ENCODE data around the gene CDH22.

CDH22 gene

DNA sequence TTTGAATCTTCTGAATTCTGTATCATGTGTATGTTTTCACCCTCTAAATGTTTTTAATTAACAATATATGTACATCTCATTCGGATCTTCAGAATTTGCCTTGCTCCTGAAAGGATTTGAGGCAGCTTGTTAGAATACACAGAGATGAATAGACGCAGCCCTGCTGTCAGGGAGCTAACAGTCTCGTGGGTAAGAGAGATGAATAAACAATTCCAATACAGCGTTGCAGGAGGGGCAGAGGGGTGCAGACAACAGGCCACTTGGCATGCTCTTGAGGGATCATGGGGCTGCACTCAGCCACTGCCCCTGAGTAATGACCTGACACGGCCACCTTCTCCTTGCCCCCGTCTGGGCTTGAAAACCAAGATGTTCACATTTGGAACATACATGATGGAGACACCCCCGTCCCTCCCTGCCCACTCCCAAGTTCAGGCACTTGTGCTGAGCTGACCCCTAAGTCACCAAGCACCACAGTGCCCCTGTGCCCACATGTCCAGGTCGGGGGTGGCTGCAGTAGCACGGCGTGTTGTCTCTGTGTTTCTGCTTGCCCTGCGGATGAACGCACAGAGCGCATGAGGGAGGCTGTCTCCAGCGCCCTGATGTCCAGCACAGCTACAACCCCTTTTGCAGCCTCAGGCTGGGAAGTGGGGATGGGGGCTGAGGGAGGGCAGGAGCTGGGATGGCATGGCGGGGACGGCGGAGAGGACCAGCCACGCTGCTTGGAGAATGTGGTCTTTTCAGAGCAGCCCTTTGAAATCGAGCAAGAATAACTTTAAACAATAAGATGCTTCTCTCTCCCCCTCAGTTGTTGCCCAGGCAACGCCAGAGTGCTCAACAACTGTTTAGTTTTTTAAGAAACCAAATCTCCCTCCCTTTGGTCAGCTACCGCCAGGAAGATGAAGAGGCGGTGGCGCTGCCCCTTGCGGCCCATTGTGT, 33.0 kb upstream of the CDH22 start:
- peaks cover 33% of the 10 kb centered on the region for H3K27me3 Mint-ChIP-seq
- H3K27ac Mint-ChIP-seq (ENCODE audit: low read depth): no peak overlapping the region
- ATAC-seq (replicated peaks; ENCODE audit: extremely low read depth, poor library complexity, severe bottlenecking): no peak
- no peaks in the 10 kb centered on the region for H3K9me3 Mint-ChIP-seq
- no peak overlapping the region for H3K4me3 Mint-ChIP-seq
- peaks cover 6% of the 10 kb centered on the region for H3K36me3 Mint-ChIP-seq (ENCODE audit: insufficient read depth)
- H3K4me1 Mint-ChIP-seq: peaks cover 12% of the 10 kb centered on the region
- DNase-seq (ENCODE audit: low spot score in 2 of 2): no peak

DNA sequence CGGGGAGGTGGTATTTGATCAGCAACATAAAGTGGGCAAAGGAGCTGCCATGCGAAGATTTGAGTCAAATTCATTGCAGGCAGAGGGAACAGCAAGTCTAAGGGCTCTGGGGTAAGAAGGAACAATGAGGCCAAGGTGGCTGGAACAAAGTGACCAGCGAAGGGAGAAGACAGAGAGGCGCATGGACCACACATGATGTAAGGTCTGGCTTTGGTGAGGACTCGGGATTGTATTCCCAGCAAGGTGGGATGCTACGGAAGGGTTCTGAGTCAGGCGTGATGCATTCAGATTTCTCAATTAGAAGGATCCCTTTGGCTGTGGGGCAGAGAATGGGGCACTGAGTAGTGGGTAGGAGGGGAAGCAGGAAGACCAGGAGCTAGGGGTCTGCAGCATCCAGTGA, 30.7 kb upstream of the CDH22 start:
- Mint-ChIP-seq H3K4me1 (peaks cover 12% of the 10 kb centered on the region), H3K27ac (ENCODE audit: low read depth) (no peak overlapping the region), H3K27me3 (peaks cover 52% of the 10 kb centered on the region), H3K36me3 (ENCODE audit: insufficient read depth) (peaks cover 6% of the 10 kb centered on the region), H3K4me3 (no peak overlapping the region), H3K9me3 (no peaks in the 10 kb centered on the region)
- ATAC-seq (replicated peaks; ENCODE audit: extremely low read depth, poor library complexity, severe bottlenecking) (no peak), DNase-seq (ENCODE audit: low spot score in 2 of 2) (no peak)

DNA sequence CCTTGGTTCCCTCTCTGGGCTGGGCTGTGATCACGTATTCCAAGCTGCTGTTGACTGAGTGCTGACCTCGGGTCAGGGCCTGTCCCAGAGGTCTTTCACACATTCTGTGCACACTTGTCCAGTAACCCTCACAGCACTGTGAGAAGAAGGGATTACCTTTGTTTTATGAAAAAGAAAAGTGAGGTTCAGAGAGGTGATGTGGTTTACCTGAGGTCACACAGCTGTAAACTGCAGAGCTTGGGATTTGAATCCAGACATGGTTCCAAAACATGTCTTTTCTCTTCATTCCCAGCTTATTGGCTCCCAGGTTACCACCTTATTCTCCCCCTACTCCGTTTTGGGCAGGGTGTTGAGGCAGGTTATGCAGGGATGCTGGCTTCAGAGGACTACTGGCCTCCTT, 28.4 kb upstream of the CDH22 start:
- no peak for ATAC-seq (replicated peaks; ENCODE audit: extremely low read depth, poor library complexity, severe bottlenecking)
- Mint-ChIP-seq H3K9me3 (no peaks in the 10 kb centered on the region), H3K4me1 (no peaks in the 10 kb centered on the region), H3K27me3 (peaks cover 75% of the 10 kb centered on the region), H3K27ac (ENCODE audit: low read depth) (no peak overlapping the region), H3K36me3 (ENCODE audit: insufficient read depth) (peaks cover 4% of the 10 kb centered on the region), H3K4me3 (no peak overlapping the region)
- no peak for DNase-seq (ENCODE audit: low spot score in 2 of 2)

DNA sequence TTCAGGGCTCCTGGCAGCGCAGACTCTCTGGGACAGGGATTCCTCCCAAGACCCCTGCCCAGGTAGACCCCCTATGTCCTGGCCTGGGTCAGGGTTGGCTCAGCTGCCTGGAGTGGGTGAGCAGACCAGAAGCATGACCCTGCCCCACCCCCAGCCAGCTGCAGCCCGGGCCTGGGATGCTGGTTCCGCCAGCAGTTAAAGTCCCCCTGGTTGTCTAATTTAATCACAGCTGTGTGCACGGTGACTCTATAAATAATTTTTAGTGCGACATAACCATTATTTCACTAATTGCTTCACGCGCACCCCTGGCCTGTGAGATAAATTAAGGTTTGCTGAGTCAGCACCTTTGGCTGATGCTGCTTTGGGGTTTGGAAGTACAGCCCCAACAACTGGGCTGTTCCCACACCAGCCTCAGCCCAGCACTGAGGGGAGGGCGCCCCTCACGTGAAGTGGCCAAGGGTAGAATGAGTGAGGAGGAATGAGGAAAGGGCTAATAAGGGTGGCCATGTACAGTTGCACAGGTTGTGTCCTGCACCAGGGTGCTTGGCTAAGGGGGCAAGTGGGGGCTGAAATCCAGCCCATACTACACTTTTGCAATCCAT, 26.1 kb upstream of the CDH22 start:
- ATAC-seq (replicated peaks; ENCODE audit: extremely low read depth, poor library complexity, severe bottlenecking) (no peak), DNase-seq (ENCODE audit: low spot score in 2 of 2) (no peak)
- no peak overlapping the region for H3K4me3 Mint-ChIP-seq
- no peak overlapping the region for H3K27ac Mint-ChIP-seq (ENCODE audit: low read depth)
- H3K36me3 Mint-ChIP-seq (ENCODE audit: insufficient read depth): peaks cover 4% of the 10 kb centered on the region
- H3K9me3 Mint-ChIP-seq: no peaks in the 10 kb centered on the region
- H3K27me3 Mint-ChIP-seq: peaks cover 92% of the 10 kb centered on the region
- no peaks in the 10 kb centered on the region for H3K4me1 Mint-ChIP-seq

DNA sequence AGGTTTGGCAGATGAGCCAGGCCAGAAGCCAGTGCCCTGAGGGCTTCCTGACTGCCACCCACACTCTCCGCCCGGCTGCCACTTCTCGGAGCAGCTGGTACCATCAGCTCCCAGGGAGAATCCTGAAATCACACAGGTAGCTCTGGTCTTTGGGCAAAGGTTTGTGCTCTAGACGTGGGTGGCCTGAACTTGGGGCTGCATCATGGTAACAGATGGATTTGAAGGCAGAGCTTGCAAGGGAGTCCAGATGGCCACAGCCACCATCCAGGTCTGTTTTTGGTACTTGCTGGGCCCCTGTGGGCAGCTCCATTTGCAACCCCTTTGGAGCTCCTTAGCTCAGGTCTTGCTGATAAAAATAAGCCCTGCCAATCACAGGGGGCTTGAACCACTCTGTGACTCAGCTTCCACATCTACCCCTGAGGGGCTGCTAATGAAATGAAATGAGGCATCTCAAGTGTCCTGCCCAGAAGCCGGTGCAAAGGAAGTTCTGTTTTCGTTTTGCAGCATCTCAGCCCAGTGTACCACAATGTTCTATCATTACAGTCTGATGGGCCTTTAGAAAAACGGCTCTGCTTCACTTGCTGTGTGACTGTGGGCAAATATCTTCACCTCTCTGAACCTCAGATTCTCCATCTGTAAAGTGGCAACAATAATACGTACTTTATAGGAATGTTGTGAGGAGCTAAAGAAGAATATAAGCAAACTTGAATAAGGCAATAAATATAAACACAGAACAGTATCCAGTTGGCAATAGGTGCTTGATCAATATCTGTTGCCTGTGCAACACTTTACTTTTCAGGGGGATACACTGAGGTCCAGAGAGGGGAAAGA, 25.1 kb upstream of the CDH22 start:
- ATAC-seq (replicated peaks; ENCODE audit: extremely low read depth, poor library complexity, severe bottlenecking) (no peak), DNase-seq (ENCODE audit: low spot score in 2 of 2) (no peak)
- H3K27ac Mint-ChIP-seq (ENCODE audit: low read depth): no peak overlapping the region
- H3K4me3 Mint-ChIP-seq: no peak overlapping the region
- peaks cover 2% of the 10 kb centered on the region for H3K36me3 Mint-ChIP-seq (ENCODE audit: insufficient read depth)
- H3K9me3 Mint-ChIP-seq: no peaks in the 10 kb centered on the region
- H3K4me1 Mint-ChIP-seq: no peaks in the 10 kb centered on the region
- H3K27me3 Mint-ChIP-seq: peaks cover 90% of the 10 kb centered on the region

DNA sequence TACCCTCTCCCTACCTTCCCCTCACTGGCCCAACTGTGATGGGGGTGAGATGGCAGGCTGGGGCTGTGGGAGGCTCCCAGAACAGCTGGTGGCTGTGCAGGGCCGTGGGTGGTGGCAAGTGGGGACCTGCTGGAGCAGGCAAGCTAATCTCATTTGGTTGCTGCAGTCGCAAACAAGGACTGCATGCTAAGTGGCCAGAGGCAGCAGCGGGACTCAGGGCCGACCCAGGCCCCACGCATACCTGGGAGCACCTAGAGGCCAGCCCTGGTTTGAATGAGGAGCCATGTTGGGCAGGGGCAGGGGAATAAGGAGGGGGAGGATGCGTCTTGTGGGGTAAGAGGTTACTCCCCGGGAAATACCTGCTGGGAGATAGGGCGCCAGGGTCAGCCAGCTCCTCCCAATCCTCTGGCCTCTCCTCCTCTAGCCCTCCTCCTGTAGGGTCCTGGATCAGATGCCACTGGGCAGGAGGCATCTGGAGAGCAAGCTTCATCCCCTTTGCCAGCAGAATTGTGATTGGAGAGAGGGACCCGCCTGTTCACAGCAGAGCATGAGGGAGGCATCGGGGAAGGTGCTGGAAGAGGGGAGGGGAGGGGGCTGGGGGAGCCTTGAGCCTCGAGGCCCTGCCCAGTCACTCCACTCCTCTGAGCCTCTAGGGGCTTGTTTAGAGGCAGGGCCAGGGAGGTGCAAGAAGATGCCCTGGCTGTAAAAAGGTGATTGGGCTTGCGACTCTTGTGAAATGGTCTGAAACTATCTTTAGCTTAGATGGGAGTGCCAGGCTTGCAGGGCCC, 24.3 kb upstream of the CDH22 start:
- Mint-ChIP-seq H3K4me1 (no peaks in the 10 kb centered on the region), H3K27me3 (peaks cover 84% of the 10 kb centered on the region), H3K36me3 (ENCODE audit: insufficient read depth) (peaks cover 1% of the 10 kb centered on the region), H3K9me3 (no peaks in the 10 kb centered on the region), H3K27ac (ENCODE audit: low read depth) (no peak overlapping the region), H3K4me3 (no peak overlapping the region)
- no peak for DNase-seq (ENCODE audit: low spot score in 2 of 2)
- ATAC-seq (replicated peaks; ENCODE audit: extremely low read depth, poor library complexity, severe bottlenecking): no peak

DNA sequence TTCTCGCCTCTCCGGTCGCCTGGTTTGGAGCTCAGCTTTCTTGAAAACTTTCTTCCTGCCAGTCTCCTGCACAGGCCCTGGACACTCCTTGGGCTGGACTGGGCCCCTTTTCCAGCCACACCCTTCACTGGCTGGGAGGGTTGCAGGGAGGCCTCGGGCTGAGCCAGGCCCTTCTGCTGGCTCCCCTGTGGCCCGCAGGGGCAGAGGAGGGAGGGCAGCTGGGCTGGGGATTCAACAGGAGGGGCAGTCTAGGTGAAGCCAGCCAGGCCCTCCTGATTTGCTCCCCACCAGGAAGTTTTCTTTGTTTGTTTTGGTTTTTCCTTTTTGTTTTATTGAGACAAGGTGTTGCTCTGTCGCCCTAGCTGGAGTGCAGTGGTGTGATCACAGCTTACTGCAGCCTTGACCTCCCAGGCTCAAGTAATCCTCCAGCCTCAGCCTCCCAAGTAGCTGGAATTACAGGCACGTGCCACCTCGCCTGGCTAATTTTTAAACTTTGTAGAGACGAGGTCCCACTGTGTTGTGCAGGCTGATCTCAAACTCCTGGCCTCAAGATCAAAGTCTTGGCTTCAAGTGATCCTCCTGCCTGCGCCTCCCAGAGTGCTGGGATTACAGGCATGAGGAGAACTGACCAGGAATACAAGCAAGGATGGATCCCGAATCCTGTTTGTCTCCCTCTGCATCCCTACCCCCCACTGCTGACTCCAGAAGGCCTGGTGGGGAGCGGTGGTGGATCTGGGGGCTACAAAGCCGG, 23.5 kb upstream of the CDH22 start:
- H3K4me1 Mint-ChIP-seq: no peaks in the 10 kb centered on the region

DNA sequence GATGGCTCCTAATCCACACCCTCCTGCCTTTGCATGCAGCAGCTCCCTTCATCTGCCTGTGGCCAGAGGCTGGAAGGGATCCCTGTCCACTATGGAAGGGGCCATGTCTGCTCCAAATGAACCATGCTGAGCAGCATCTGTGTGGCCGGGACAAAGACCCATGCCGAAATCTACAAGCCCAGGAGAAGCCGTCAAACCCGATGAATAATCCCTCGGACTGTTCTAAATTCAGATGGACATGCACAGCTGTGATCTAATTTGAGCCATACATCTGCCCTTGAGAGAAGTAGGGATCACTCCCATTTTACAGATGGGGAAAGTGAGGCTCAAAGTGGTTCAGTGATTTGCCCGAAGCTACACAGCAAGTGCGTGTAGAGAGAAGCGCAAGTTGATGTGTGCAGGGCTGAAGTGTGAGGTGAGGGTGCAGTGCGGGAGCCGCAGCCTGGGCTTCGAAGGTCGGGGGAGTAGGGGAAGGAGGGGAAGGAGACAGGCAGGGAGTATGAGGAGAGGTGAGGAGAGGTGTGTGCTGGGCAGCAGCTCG, 22.6 kb upstream of the CDH22 start:
- ATAC-seq (replicated peaks; ENCODE audit: extremely low read depth, poor library complexity, severe bottlenecking) (no peak), DNase-seq (ENCODE audit: low spot score in 2 of 2) (no peak)
- Mint-ChIP-seq H3K4me3 (no peak overlapping the region), H3K9me3 (no peaks in the 10 kb centered on the region), H3K27ac (ENCODE audit: low read depth) (no peak overlapping the region), H3K36me3 (ENCODE audit: insufficient read depth) (peaks cover 1% of the 10 kb centered on the region), H3K27me3 (peaks cover 86% of the 10 kb centered on the region), H3K4me1 (no peaks in the 10 kb centered on the region)

More for the DNA sequence above, 23.5 kb upstream of the CDH22 start:
- H3K36me3 Mint-ChIP-seq (ENCODE audit: insufficient read depth): peaks cover 1% of the 10 kb centered on the region
- peaks cover 84% of the 10 kb centered on the region for H3K27me3 Mint-ChIP-seq
- no peak overlapping the region for H3K27ac Mint-ChIP-seq (ENCODE audit: low read depth)
- H3K4me3 Mint-ChIP-seq: no peak overlapping the region
- ATAC-seq (replicated peaks; ENCODE audit: extremely low read depth, poor library complexity, severe bottlenecking) (no peak), DNase-seq (ENCODE audit: low spot score in 2 of 2) (no peak)
- no peaks in the 10 kb centered on the region for H3K9me3 Mint-ChIP-seq

DNA sequence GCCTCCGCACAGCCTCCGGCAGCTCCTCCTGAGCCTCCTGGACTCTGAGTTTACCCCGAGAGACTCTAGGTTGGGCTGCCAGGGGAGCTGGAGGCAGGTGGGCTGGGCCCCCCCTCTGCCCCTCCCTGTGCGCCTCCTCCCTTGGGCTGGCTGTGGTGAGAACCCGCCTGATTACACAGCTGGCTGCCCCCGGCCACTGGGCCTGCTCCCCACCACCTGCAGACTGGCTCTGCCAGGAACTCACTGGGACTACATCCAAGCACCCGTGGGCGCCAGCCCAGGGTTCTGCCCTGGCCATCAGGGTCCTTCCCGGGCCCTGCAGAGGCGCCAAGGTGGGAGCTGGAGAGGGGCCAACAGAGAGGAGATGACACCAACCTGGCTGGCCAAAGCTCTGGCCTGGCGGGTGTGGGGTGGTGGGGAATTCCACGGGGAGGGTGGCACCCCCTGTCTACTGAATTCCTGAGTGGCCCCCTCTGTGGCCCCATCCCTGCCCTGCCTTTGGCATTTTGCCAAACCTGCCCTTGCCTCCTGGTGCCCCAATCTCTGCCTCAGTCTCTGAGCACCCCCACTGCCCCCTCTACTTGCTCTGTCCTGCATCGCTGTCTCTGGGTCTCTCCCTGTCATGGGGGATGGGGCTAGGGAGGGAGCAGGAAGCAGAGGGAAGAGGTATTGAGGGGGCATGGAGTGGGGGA, 21.9 kb upstream of the CDH22 start:
- H3K9me3 Mint-ChIP-seq: no peaks in the 10 kb centered on the region
- H3K27me3 Mint-ChIP-seq: peaks cover 86% of the 10 kb centered on the region
- no peak overlapping the region for H3K27ac Mint-ChIP-seq (ENCODE audit: low read depth)
- H3K36me3 Mint-ChIP-seq (ENCODE audit: insufficient read depth): peaks cover 1% of the 10 kb centered on the region
- no peak overlapping the region for H3K4me3 Mint-ChIP-seq
- H3K4me1 Mint-ChIP-seq: no peaks in the 10 kb centered on the region
- ATAC-seq (replicated peaks; ENCODE audit: extremely low read depth, poor library complexity, severe bottlenecking) (no peak), DNase-seq (ENCODE audit: low spot score in 2 of 2) (no peak)

DNA sequence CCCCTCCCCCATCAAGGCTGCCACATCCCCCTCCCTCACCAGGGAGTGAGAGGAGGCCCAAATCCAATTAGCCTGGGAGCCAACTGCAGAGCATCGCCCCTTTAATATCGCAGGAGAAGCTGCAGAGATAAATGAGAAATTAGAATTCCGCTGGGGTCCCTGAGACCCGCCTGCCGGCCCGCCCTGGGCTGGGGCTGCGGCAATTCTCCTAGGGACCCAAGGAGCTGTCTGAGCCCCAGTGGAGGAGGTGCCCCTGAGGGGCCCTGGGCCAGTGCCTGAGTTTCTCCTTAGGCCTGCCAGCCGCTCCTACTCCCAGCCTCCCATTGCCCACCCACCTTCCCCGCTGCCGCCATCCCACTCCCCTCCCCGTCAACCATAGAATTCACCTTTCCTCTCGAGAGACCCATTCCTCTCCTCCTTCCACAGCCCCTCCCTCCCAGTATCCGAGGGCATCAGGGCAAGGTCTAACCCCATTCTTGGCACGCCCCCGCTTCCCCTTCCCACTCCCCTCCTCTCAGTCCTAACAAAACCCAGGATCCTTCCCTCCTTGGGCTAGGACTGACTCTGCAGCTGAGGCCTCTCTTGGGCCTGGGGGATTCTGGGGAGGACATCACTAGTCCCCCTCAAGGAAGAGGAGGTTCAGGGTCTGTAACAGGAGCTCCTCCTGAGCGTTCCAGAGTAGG, 20.0 kb upstream of the CDH22 start:
- DNase-seq (ENCODE audit: low spot score in 2 of 2) (no peak), ATAC-seq (replicated peaks; ENCODE audit: extremely low read depth, poor library complexity, severe bottlenecking) (no peak)
- no peak overlapping the region for H3K27ac Mint-ChIP-seq (ENCODE audit: low read depth)
- H3K36me3 Mint-ChIP-seq (ENCODE audit: insufficient read depth): peaks cover 1% of the 10 kb centered on the region
- H3K9me3 Mint-ChIP-seq: no peaks in the 10 kb centered on the region
- peaks cover 76% of the 10 kb centered on the region for H3K27me3 Mint-ChIP-seq
- no peaks in the 10 kb centered on the region for H3K4me1 Mint-ChIP-seq
- no peak overlapping the region for H3K4me3 Mint-ChIP-seq

DNA sequence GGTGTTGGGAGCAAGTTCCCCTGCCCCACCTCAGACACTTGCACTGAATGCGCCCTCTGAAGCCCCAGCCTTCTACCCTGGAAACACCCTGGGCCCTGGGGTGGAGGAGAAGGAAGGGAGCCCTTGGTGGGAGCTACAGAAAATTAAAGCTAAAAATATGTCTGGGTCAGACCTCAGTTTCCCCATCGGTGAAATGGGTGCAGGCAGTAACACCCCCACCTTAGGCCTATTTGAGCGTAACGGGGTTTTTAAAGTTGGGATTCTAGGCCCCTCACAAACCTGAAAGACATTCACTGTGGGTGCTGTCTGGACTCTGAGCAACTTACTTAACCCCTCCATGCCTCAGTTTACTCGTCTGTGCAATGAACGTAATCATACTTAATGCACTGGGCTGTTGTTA, 19.3 kb upstream of the CDH22 start:
- no peak overlapping the region for H3K4me3 Mint-ChIP-seq
- no peaks in the 10 kb centered on the region for H3K36me3 Mint-ChIP-seq (ENCODE audit: insufficient read depth)
- peaks cover 76% of the 10 kb centered on the region for H3K27me3 Mint-ChIP-seq

More for the DNA sequence above, 19.3 kb upstream of the CDH22 start:
- Mint-ChIP-seq H3K9me3 (no peaks in the 10 kb centered on the region), H3K4me1 (no peaks in the 10 kb centered on the region), H3K27ac (ENCODE audit: low read depth) (no peak overlapping the region)
- ATAC-seq (replicated peaks; ENCODE audit: extremely low read depth, poor library complexity, severe bottlenecking) (no peak), DNase-seq (ENCODE audit: low spot score in 2 of 2) (no peak)
